ENCODE data around the gene NPM1. TPM values are rescaled to one million over a fixed set of nuclear protein-coding genes. Genes with fewer than 3 reads are reported as not detected.
A peak's percentile ranks its signal among the peaks of the same experiment; 100 is the strongest.
"Not testable (repeated sequence)": the region's sequence is repeated elsewhere in the genome, so short reads cannot be mapped to it uniquely, and the experiment has no call there.

Gene NPM1
- total RNA-seq, 1 donor from 2014 or later, result 1,135 TPM

GRCh38 chr5:171386861-171387344 is 746 bp upstream of the NPM1 start:
- peak; percentile 43 for DNase-seq

GRCh38 chr5:171387970-171388815 is 544 bp downstream of the NPM1 start:
- peak; percentile 82 for DNase-seq

GRCh38 chr5:171388816-171389168 is 1.1 kb downstream of the NPM1 start:
- DNase-seq, result no peak

GRCh38 chr5:171390883-171391677 is 3.4 kb downstream of the NPM1 start:
- no peak for DNase-seq

GRCh38 chr5:171391996-171392577 is 4.4 kb downstream of the NPM1 start:
- no peak for DNase-seq

- DNase-seq, result no peak
Measured at GRCh38 chr5:171392585-171393159, 5.0 kb downstream of the NPM1 start.

GRCh38 chr5:171395042-171395441 is 7.4 kb downstream of the NPM1 start:
- no peak for DNase-seq

- not testable (repeated sequence) for DNase-seq
Measured at GRCh38 chr5:171396583-171396982, 8.9 kb downstream of the NPM1 start.

GRCh38 chr5:171397190-171397589 is 9.5 kb downstream of the NPM1 start:
- no peak for DNase-seq

GRCh38 chr5:171397599-171397998 is 9.9 kb downstream of the NPM1 start:
- no peak for DNase-seq

GRCh38 chr5:171398660-171399059 is 11.0 kb downstream of the NPM1 start:
- not testable (repeated sequence) for DNase-seq

- no peak for DNase-seq
Measured at GRCh38 chr5:171400169-171400568, 12.5 kb downstream of the NPM1 start.

- no peak for DNase-seq
Measured at GRCh38 chr5:171401167-171401947, 13.7 kb downstream of the NPM1 start.

GRCh38 chr5:171402751-171403150 is 15.1 kb downstream of the NPM1 start:
- not testable (repeated sequence) for DNase-seq

GRCh38 chr5:171405615-171406014 is 18.0 kb downstream of the NPM1 start:
- DNase-seq, result peak; percentile 50

GRCh38 chr5:171407234-171407633 is 19.6 kb downstream of the NPM1 start:
- DNase-seq, result no peak

GRCh38 chr5:171409164-171410136 is 21.8 kb downstream of the NPM1 start:
- DNase-seq, result no peak

GRCh38 chr5:171410181-171410580 is 22.5 kb downstream of the NPM1 start:
- DNase-seq, result no peak

GRCh38 chr5:171412186-171412585 is 24.5 kb downstream of the NPM1 start:
- no peak for DNase-seq

- DNase-seq, result no peak
Measured at GRCh38 chr5:171413153-171413910, 25.7 kb downstream of the NPM1 start.

Measured in dermis blood vessel endothelial cell (primary cell).